A673 (cell line): ENCODE measurements around the gene CFAP43. TPM values are rescaled to one million over a fixed set of nuclear protein-coding genes. Genes with fewer than 3 reads are reported as not detected.

Experiments
- BruUV-seq: library from RNA; stranded (reverse); fragments of 400-500 nt; replicated peaks from 2 replicates; lab custom pipeline; 2021; lab: Mats Ljungman, UMichigan
- CTCF ChIA-PET: fragments of 300-600 bp; sonication (Branson Sonifier 250); formaldehyde crosslinking; loops from one replicate; lab custom pipeline; 2022; ENCODE audit warnings: antibody characterized with exemption; lab: Charles Lee
- POLR2A ChIA-PET: fragments of 300-600 bp; sonication (Branson Sonifier 250); formaldehyde crosslinking; loops from one replicate; lab custom pipeline; 2022; ENCODE audit warnings: antibody characterized with exemption; ENCODE audit not compliant: low non-redundant PET; lab: Charles Lee
- DNase-seq: peaks from one replicate; pipeline ENCODE4 v3.0.0-alpha.2; 2015; ENCODE audit warnings: low spot score
- H3K27ac ChIP-seq: fragments of 200-600 bp; sonication (generic); 2 replicates; pipeline ENCODE4 v1.5.1; 2016; ENCODE audit warnings: mixed run types, low read depth, mild to moderate bottlenecking, mixed read lengths, antibody characterized with exemption, low read length; ENCODE audit not compliant: poor library complexity, severe bottlenecking
- H3K27me3 ChIP-seq: fragments of 200-600 bp; sonication (generic); replicated peaks from 2 replicates; pipeline ENCODE4 v1.6.1; 2017; ENCODE audit warnings: mixed run types, low read depth, mild to moderate bottlenecking, mixed read lengths, antibody characterized with exemption, low read length; ENCODE audit not compliant: insufficient read depth, poor library complexity
- H3K36me3 ChIP-seq: fragments of 200-600 bp; sonication (generic); 2 replicates; pipeline ENCODE4 v1.6.1; 2016; ENCODE audit warnings: mixed run types, mild to moderate bottlenecking, mixed read lengths, antibody characterized with exemption, low read length; ENCODE audit not compliant: insufficient read depth, poor library complexity, severe bottlenecking
- H3K4me1 ChIP-seq: fragments of 200-600 bp; sonication (generic); 2 replicates; pipeline ENCODE4 v1.6.1; 2017; ENCODE audit warnings: mixed run types, mild to moderate bottlenecking, mixed read lengths, antibody characterized with exemption, low read length; ENCODE audit not compliant: insufficient read depth, poor library complexity, severe bottlenecking
- H3K4me3 ChIP-seq: fragments of 200-600 bp; sonication (generic); 2 replicates; pipeline ENCODE4 v1.5.1; 2016; ENCODE audit warnings: low read depth, mixed run types, mild to moderate bottlenecking, mixed read lengths, low read length; ENCODE audit not compliant: poor library complexity, severe bottlenecking
- H3K9me3 ChIP-seq: fragments of 200-600 bp; sonication (generic); 2 replicates; pipeline ENCODE4 v1.6.1; 2016; ENCODE audit warnings: mixed run types, low read depth, mild to moderate bottlenecking, mixed read lengths, antibody characterized with exemption, low read length; ENCODE audit not compliant: poor library complexity, severe bottlenecking
- EZH2 ChIP-seq: fragments of 200-600 bp; sonication (generic); IDR thresholded peaks from 2 replicates; pipeline ENCODE4 v1.6.1; 2017; ENCODE audit warnings: borderline replicate concordance, low read depth, mild to moderate bottlenecking, mixed read lengths, antibody characterized with exemption, low read length; ENCODE audit not compliant: poor library complexity, severe bottlenecking
- intact Hi-C: fragments of 100-400 bp; cut with micrococcal nuclease; formaldehyde crosslinking; loops from one replicate; pipeline ENCODE4 v1.10.0; 2022; ENCODE audit not compliant: unreplicated experiment
- total RNA-seq: library from RNA; stranded (reverse); gene quantifications from 2 replicates; pipeline ENCODE4 v1.2.3, GENCODE V29; 2021
- TF ChIP-seq, protein P1 (sequence below): fragments of 300-800, 200-600 bp; sonication (generic); conservative IDR thresholded peaks from 2 replicates; pipeline ENCODE4 v1.5.1; 2017; ENCODE audit warnings: low read depth, mild to moderate bottlenecking, antibody characterized with exemption, low read length, moderate library complexity, mixed read lengths

The CFAP43 gene
- total RNA-seq, 1 experiment from 2014 or later, result 0.13 TPM

DNA sequence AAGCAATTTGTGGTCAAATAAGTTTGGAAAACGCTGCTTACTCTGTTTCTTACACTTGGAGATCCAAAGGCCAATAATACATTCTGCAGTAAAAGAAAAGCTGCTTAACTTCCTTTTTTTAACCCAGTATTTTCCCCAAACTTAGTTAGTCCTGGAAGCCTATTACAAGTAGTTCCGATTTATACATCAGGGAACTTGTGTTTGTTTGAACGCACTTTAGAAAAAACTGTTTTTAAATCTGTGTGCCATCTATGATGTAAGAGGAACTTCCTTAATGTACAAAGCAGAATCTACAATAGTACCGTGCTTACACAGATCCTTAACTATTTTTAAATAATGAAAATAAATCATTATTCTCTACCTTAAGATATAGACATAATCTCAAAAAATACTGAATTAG lies 87.2 kb downstream of the CFAP43 start:
- intact Hi-C loops, result no loop called here
- Histone ChIP-seq H3K27ac (no peak overlapping the region), H3K4me1 (no peaks in the 10 kb centered on the region), H3K27me3 (peaks cover 18% of the 10 kb centered on the region), H3K36me3 (no peaks in the 10 kb centered on the region), H3K9me3 (no peaks in the 10 kb centered on the region), H3K4me3 (no peak overlapping the region)
- no peak for DNase-seq
- TF ChIP-seq EZH2, result no peak
- TF ChIP-seq, protein P1, sequence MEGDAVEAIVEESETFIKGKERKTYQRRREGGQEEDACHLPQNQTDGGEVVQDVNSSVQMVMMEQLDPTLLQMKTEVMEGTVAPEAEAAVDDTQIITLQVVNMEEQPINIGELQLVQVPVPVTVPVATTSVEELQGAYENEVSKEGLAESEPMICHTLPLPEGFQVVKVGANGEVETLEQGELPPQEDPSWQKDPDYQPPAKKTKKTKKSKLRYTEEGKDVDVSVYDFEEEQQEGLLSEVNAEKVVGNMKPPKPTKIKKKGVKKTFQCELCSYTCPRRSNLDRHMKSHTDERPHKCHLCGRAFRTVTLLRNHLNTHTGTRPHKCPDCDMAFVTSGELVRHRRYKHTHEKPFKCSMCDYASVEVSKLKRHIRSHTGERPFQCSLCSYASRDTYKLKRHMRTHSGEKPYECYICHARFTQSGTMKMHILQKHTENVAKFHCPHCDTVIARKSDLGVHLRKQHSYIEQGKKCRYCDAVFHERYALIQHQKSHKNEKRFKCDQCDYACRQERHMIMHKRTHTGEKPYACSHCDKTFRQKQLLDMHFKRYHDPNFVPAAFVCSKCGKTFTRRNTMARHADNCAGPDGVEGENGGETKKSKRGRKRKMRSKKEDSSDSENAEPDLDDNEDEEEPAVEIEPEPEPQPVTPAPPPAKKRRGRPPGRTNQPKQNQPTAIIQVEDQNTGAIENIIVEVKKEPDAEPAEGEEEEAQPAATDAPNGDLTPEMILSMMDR, result no peak
- ChIA-PET CTCF (no interaction called here), POLR2A (no interaction called here)
- BruUV-seq, result no TSS peak

DNA sequence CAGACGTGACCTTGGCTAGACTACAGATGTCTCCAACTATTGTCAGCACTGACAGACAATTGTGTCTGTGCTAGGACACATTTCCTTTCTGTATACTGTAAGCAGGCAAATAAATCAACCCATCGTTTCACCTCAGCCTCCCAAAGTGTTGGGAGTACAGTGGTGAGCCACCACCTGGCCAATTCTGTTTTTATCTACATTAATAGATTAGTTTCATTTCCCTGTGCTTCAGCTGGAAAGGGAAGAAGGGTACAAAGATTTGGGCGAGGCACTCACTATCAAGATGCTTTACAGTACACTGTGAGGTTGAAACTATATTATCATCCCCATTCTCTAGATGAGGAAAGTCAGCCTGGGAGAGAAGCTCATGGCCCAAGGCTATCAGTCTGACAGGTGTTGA lies 88.3 kb downstream of the CFAP43 start:
- Histone ChIP-seq H3K9me3 (no peaks in the 10 kb centered on the region), H3K36me3 (no peaks in the 10 kb centered on the region), H3K4me1 (no peaks in the 10 kb centered on the region), H3K27me3 (peaks cover 18% of the 10 kb centered on the region), H3K4me3 (no peak overlapping the region), H3K27ac (no peak overlapping the region)
- no peak for TF ChIP-seq EZH2
- TF ChIP-seq, protein P1, result no peak
- intact Hi-C loops, result no loop called here
- DNase-seq, result no peak
- no TSS peak for BruUV-seq
- CTCF ChIA-PET, result interaction anchor here (0.6 kb wide), 1 partner anchor 61 kb away, joined by 4 read pairs; no protein-coding TSS in a partner anchor
- POLR2A ChIA-PET, result no interaction called here

DNA sequence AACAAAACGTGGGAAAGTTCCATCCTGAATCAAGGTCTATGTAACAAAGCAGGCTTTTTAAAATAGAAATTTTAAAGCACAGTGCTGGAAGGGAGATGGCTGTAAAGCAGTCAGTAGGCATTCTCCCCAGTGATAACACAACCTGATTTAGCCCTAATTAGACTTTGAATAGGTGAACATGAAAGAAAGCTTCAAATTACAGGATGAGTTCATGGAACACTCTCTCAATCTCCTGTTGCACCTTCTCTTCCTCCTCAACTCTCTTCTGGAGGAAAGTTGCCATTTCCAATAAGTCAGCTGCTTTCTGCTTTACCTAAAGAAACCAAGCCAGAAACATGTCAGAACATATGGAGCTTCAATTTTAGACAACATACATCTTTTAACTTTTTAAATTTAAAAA lies 90.1 kb downstream of the CFAP43 start:
- no peak overlapping the region for H3K27ac ChIP-seq
- H3K36me3 ChIP-seq, result no peaks in the 10 kb centered on the region
- no peaks in the 10 kb centered on the region for H3K9me3 ChIP-seq
- H3K27me3 ChIP-seq, result peaks cover 18% of the 10 kb centered on the region
- intact Hi-C loops, result no loop called here
- no peak overlapping the region for H3K4me3 ChIP-seq
- POLR2A ChIA-PET, result no interaction called here
- no peaks in the 10 kb centered on the region for H3K4me1 ChIP-seq
- no peak for TF ChIP-seq EZH2
- TF ChIP-seq, protein P1, result no peak
- no TSS peak for BruUV-seq
- CTCF ChIA-PET, result no interaction called here
- DNase-seq, result no peak
